ENCODE measurements around the gene PHOSPHO1.
A peak's percentile ranks its signal among the peaks of the same experiment; 100 is the strongest.

The PHOSPHO1 gene

DNA sequence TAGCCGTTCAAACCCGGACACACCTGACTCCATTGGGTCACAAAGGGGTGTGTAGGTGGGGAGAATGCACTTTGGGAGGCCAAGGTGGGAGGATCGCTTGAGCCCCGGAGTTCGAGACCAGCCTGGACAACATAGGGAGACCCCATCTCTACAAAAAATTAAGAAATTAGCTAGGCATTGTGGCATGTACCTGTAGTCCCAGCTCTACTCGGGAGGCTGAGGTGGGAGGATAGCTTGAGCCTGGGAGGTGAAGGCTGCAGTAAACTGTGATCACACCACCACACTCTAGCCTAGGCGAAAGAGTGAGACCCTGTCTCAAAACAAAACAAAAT lies 942 bp upstream of the PHOSPHO1 start:
- Histone ChIP-seq H3K18ac (ENCODE audit: low read length) (no peak overlapping the region), H3K36me3 (ENCODE audit: control insufficient read depth, insufficient read depth, low read length) (no peaks in the 10 kb centered on the region), H3K9ac (ENCODE audit: low read length) (no peak overlapping the region), H3K56ac (ENCODE audit: low read length) (no peak overlapping the region), H3K27ac (ENCODE audit: low read depth, low read length) (no peak overlapping the region), H3K79me1 (ENCODE audit: low read length) (no peaks in the 10 kb centered on the region), H2BK15ac (replicated peaks; ENCODE audit: low read depth) (no peak overlapping the region), H2BK5ac (ENCODE audit: low read length) (no peak overlapping the region), H2BK120ac (ENCODE audit: low read depth, low read length) (no peak overlapping the region), H2AK5ac (ENCODE audit: low read length) (no peak overlapping the region), H3K4me1 (ENCODE audit: control insufficient read depth, low read depth, low read length) (peaks cover 1% of the 10 kb centered on the region), H3K79me2 (ENCODE audit: control insufficient read depth, insufficient read depth, low read length) (no peaks in the 10 kb centered on the region), H3K4me3 (ENCODE audit: low read length) (no peak overlapping the region), H4K5ac (ENCODE audit: low read length) (no peak overlapping the region), H3K27me3 (ENCODE audit: insufficient read depth, low read length, poor library complexity) (no peaks in the 10 kb centered on the region), H4K8ac (ENCODE audit: low read depth, low read length) (no peak overlapping the region), H3K23ac (ENCODE audit: low read length) (no peak overlapping the region), H3K4me2 (ENCODE audit: low read length) (no peak overlapping the region), H3K4ac (ENCODE audit: low read depth, low read length) (no peak overlapping the region)
- no peak for DNase-seq
- WGBS (ENCODE audit: extremely low coverage, insufficient coverage, low lambda C conversion rate), result no CpG with 5 or more reads among the region's 7 CpGs

DNA sequence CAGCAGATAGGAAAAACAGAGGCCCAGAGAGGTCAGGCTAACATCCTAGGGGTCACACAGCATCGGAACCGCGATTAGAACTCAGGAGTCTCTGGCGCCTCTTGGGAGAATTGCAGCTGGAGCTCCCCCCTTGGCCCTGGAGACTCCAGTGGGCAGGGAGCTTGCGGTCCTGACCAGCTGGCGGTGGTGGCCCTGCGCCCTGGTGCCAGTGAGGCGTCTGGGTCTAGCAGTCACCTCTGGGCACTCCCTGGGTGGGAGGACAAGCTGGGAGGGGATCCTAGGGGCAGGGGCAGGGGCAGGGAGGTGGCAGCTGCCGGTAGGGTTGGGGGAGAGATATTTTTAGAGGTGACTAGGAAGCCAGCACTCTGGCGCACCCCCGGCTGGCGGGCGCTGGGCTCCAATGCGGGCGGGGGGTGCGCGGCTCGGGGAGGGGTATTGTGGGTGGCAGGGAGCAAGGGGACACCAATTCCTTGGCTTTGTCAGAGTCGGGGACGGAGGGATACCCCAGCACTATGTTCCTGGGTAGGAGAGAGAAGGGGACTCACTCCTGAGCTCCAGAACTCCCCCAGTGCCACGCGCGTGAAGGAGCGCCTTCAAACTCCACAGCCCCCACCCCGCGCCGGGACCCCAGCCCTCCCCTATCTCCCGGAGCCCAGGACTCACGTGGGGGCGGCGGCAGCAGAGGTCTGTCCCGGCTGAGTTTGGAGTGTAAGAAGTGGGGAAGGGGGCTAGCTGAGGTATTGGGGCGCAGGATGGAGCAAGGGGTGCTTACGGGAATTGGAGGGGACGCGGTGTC lies 584 bp downstream of the PHOSPHO1 start:
- no CpG with 5 or more reads among the region's 36 CpGs for WGBS (ENCODE audit: extremely low coverage, insufficient coverage, low lambda C conversion rate)
- DNase-seq, result no peak
- no peak overlapping the region for H3K4ac ChIP-seq (ENCODE audit: low read depth, low read length)
- no peak overlapping the region for H3K27ac ChIP-seq (ENCODE audit: low read depth, low read length)
- no peak overlapping the region for H2BK120ac ChIP-seq (ENCODE audit: low read depth, low read length)
- no peaks in the 10 kb centered on the region for H3K36me3 ChIP-seq (ENCODE audit: control insufficient read depth, insufficient read depth, low read length)
- H3K79me2 ChIP-seq (ENCODE audit: control insufficient read depth, insufficient read depth, low read length), result no peaks in the 10 kb centered on the region
- H2BK15ac ChIP-seq (replicated peaks; ENCODE audit: low read depth), result no peak overlapping the region
- peak overlapping the region; percentile 84 for H3K4me2 ChIP-seq (ENCODE audit: low read length)
- no peak overlapping the region for H2AK5ac ChIP-seq (ENCODE audit: low read length)
- H4K8ac ChIP-seq (ENCODE audit: low read depth, low read length), result no peak overlapping the region
- peaks cover 6% of the 10 kb centered on the region for H3K27me3 ChIP-seq (ENCODE audit: insufficient read depth, low read length, poor library complexity)
- H3K18ac ChIP-seq (ENCODE audit: low read length), result no peak overlapping the region
- H3K4me1 ChIP-seq (ENCODE audit: control insufficient read depth, low read depth, low read length), result peaks cover 1% of the 10 kb centered on the region
- H3K79me1 ChIP-seq (ENCODE audit: low read length), result no peaks in the 10 kb centered on the region
- H3K23ac ChIP-seq (ENCODE audit: low read length), result no peak overlapping the region
- peak overlapping the region; percentile 72 for H3K9ac ChIP-seq (ENCODE audit: low read length)
- H3K56ac ChIP-seq (ENCODE audit: low read length), result peak overlapping the region; percentile 87
- peak overlapping the region; percentile 81 for H3K4me3 ChIP-seq (ENCODE audit: low read length)
- no peak overlapping the region for H4K5ac ChIP-seq (ENCODE audit: low read length)
- no peak overlapping the region for H2BK5ac ChIP-seq (ENCODE audit: low read length)

DNA sequence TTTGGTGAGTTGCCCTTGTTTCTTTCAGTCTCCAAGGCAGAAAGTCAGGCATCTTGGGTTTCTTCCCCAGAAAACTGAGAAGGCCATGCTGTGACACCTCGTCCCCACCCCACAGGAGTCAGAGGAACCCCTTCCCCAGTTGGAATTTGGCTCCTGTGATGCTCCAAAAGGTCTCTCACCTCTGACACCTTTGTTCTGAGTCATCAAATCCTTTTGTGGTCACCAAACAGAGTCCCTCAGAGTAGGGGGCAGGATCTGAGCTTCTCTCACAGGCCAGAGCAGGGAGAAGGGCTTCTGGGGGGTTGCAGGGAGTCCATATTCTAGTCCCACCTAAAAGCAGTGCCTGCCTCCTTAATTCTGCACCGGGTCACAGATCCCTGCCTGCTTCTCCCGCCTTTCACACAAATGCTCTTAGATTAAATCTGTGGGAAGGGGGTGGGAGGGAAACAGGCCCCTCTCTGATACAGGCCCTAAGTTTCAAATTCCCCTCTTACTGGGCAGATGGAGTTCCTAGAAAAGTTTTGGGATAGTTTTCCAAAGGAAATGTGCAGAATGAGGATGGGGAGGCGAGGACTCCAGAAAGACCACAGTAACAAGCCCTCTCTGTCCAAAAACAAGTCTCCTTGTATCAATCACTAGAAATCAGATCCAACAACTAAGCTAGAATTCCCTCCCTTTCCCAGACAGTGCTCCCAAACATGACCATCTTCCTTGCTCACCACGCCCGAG lies 1.3 kb downstream of the PHOSPHO1 start:
- H4K5ac ChIP-seq (ENCODE audit: low read length), result no peak overlapping the region
- H4K8ac ChIP-seq (ENCODE audit: low read depth, low read length), result no peak overlapping the region
- no peak overlapping the region for H2BK15ac ChIP-seq (replicated peaks; ENCODE audit: low read depth)
- WGBS (ENCODE audit: extremely low coverage, insufficient coverage, low lambda C conversion rate), result no CpG with 5 or more reads among the region's 6 CpGs
- H3K4me2 ChIP-seq (ENCODE audit: low read length), result peak overlapping the region; percentile 84
- H3K56ac ChIP-seq (ENCODE audit: low read length), result peak overlapping the region; percentile 18
- H3K79me1 ChIP-seq (ENCODE audit: low read length), result no peaks in the 10 kb centered on the region
- no peak overlapping the region for H3K4ac ChIP-seq (ENCODE audit: low read depth, low read length)
- no peak overlapping the region for H3K4me3 ChIP-seq (ENCODE audit: low read length)
- no peaks in the 10 kb centered on the region for H3K36me3 ChIP-seq (ENCODE audit: control insufficient read depth, insufficient read depth, low read length)
- H3K4me1 ChIP-seq (ENCODE audit: control insufficient read depth, low read depth, low read length), result peaks cover 1% of the 10 kb centered on the region
- peak overlapping the region; percentile 17 for H3K27ac ChIP-seq (ENCODE audit: low read depth, low read length)
- H2BK5ac ChIP-seq (ENCODE audit: low read length), result no peak overlapping the region
- peak overlapping the region; percentile 35 for H3K9ac ChIP-seq (ENCODE audit: low read length)
- no peak overlapping the region for H2AK5ac ChIP-seq (ENCODE audit: low read length)
- peak; percentile 88 for DNase-seq
- no peak overlapping the region for H3K18ac ChIP-seq (ENCODE audit: low read length)
- peaks cover 9% of the 10 kb centered on the region for H3K27me3 ChIP-seq (ENCODE audit: insufficient read depth, low read length, poor library complexity)
- H3K79me2 ChIP-seq (ENCODE audit: control insufficient read depth, insufficient read depth, low read length), result no peaks in the 10 kb centered on the region
- no peak overlapping the region for H3K23ac ChIP-seq (ENCODE audit: low read length)
- H2BK120ac ChIP-seq (ENCODE audit: low read depth, low read length), result no peak overlapping the region

DNA sequence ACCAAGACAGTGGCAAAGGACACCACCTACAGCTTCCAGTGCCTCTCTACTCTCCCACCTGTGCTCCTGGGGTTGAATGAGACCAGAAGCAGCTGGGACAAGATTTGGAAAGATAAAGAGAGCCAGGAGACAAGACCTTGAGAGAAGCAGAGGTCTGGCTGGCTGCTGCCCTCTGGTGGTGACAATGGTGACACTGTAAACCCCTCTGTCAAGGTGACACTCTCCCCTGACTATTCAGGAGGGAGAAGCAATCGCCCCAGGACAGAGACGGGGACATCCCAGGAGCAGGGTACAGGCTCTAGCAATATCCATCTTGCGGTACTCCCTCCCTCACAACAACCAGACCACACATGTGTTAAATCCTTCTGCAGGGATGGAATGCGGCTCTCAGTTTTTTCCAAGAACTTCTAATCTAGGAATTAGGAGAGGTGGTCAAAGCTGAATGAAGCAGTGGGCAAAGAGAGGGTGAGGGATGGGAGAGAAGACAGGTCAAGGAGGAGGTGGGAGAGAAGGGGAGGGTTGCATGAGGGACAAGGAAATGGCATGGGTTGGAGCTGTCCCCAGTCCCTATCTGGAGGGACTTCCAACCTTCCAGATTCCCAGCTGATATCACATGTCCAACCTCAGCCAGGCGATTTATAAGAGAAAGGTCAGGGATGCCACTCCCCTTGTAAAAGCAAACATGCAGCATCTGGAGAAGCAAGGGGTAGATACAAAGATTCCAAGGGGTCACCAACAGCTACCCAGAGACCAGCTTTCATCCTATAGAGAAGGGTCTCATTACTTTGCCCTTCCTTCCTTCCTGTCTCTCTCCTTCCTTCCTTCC lies 2.9 kb downstream of the PHOSPHO1 start:
- Histone ChIP-seq H3K27me3 (ENCODE audit: insufficient read depth, low read length, poor library complexity) (peaks cover 16% of the 10 kb centered on the region), H2BK120ac (ENCODE audit: low read depth, low read length) (no peak overlapping the region), H3K23ac (ENCODE audit: low read length) (no peak overlapping the region), H4K8ac (ENCODE audit: low read depth, low read length) (no peak overlapping the region), H3K4me1 (ENCODE audit: control insufficient read depth, low read depth, low read length) (peaks cover 1% of the 10 kb centered on the region), H3K4me3 (ENCODE audit: low read length) (no peak overlapping the region), H2BK15ac (replicated peaks; ENCODE audit: low read depth) (no peak overlapping the region), H2BK5ac (ENCODE audit: low read length) (no peak overlapping the region), H4K5ac (ENCODE audit: low read length) (no peak overlapping the region), H3K9ac (ENCODE audit: low read length) (no peak overlapping the region), H3K36me3 (ENCODE audit: control insufficient read depth, insufficient read depth, low read length) (no peaks in the 10 kb centered on the region), H3K79me1 (ENCODE audit: low read length) (no peaks in the 10 kb centered on the region), H3K18ac (ENCODE audit: low read length) (no peak overlapping the region), H3K79me2 (ENCODE audit: control insufficient read depth, insufficient read depth, low read length) (no peaks in the 10 kb centered on the region), H2AK5ac (ENCODE audit: low read length) (no peak overlapping the region), H3K27ac (ENCODE audit: low read depth, low read length) (no peak overlapping the region), H3K4ac (ENCODE audit: low read depth, low read length) (no peak overlapping the region), H3K56ac (ENCODE audit: low read length) (no peak overlapping the region), H3K4me2 (ENCODE audit: low read length) (no peak overlapping the region)
- peak; percentile 89 for DNase-seq
- no CpG with 5 or more reads among the region's 5 CpGs for WGBS (ENCODE audit: extremely low coverage, insufficient coverage, low lambda C conversion rate)

DNA sequence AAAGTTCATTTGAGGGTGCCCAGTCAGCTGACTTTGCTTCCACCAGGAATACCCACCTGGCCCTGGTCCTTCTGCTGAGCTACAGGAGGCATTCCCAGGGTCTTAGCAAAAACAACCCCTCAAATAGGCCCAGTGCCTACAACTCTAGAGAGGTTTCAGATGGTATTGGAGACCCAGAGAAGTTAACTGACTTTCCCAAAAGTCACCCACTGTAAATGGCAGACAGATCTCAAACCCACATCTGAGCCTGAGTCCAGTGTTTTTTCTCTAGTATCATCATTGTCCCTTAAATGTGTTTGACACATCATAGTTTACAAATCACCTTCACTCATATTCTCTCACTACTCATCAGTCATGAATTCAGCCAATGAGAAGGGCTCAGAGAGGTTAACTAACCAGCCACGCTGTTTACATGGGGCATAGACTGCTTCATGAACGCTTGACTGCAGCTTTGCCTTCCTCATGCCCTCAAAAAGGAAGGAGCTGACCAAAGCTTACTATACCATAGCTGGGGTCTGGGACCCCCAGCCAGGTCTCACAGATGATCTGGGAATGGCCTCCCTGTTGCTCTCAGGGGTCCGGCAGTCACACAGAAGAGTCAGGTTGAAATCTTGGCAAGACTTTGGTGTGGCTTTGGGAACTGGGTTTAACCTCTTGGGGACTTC lies 3.7 kb downstream of the PHOSPHO1 start:
- no peaks in the 10 kb centered on the region for H3K79me1 ChIP-seq (ENCODE audit: low read length)
- peaks cover 16% of the 10 kb centered on the region for H3K27me3 ChIP-seq (ENCODE audit: insufficient read depth, low read length, poor library complexity)
- no peak overlapping the region for H2BK120ac ChIP-seq (ENCODE audit: low read depth, low read length)
- no peak for DNase-seq
- no peak overlapping the region for H3K23ac ChIP-seq (ENCODE audit: low read length)
- H3K18ac ChIP-seq (ENCODE audit: low read length), result no peak overlapping the region
- H2AK5ac ChIP-seq (ENCODE audit: low read length), result no peak overlapping the region
- peaks cover 1% of the 10 kb centered on the region for H3K4me1 ChIP-seq (ENCODE audit: control insufficient read depth, low read depth, low read length)
- H3K4ac ChIP-seq (ENCODE audit: low read depth, low read length), result no peak overlapping the region
- H3K56ac ChIP-seq (ENCODE audit: low read length), result no peak overlapping the region
- no peaks in the 10 kb centered on the region for H3K79me2 ChIP-seq (ENCODE audit: control insufficient read depth, insufficient read depth, low read length)
- H3K4me2 ChIP-seq (ENCODE audit: low read length), result no peak overlapping the region
- H4K5ac ChIP-seq (ENCODE audit: low read length), result no peak overlapping the region
- no peak overlapping the region for H2BK5ac ChIP-seq (ENCODE audit: low read length)
- no peak overlapping the region for H3K4me3 ChIP-seq (ENCODE audit: low read length)
- H4K8ac ChIP-seq (ENCODE audit: low read depth, low read length), result no peak overlapping the region
- WGBS (ENCODE audit: extremely low coverage, insufficient coverage, low lambda C conversion rate), result no CpG with 5 or more reads among the region's 3 CpGs
- H3K36me3 ChIP-seq (ENCODE audit: control insufficient read depth, insufficient read depth, low read length), result no peaks in the 10 kb centered on the region
- H3K9ac ChIP-seq (ENCODE audit: low read length), result no peak overlapping the region
- no peak overlapping the region for H3K27ac ChIP-seq (ENCODE audit: low read depth, low read length)
- no peak overlapping the region for H2BK15ac ChIP-seq (replicated peaks; ENCODE audit: low read depth)

Data from mesendoderm (in vitro differentiated cells).